ENCODE data around the gene HIPK2. TPM values are rescaled to one million over a fixed set of nuclear protein-coding genes. Genes with fewer than 3 reads are reported as not detected.

Gene HIPK2
- total and polyA plus RNA-seq, 8 donors = 25.1 to 61.8 (median 30.4) TPM

GRCh38 chr7:139822855-139823254 lies 45.1 kb upstream of the HIPK2 start:
- H3K9me3 ChIP-seq = no peaks in the 10 kb centered on the region
- intact Hi-C loops (cut with DNase I) = no loop called here
- no peak overlapping the region for H3K4me3 ChIP-seq
- ATAC-seq (no peak), DNase-seq (no peak)
- H3K27me3 ChIP-seq = no peaks in the 10 kb centered on the region
- TF ChIP-seq, protein P1, sequence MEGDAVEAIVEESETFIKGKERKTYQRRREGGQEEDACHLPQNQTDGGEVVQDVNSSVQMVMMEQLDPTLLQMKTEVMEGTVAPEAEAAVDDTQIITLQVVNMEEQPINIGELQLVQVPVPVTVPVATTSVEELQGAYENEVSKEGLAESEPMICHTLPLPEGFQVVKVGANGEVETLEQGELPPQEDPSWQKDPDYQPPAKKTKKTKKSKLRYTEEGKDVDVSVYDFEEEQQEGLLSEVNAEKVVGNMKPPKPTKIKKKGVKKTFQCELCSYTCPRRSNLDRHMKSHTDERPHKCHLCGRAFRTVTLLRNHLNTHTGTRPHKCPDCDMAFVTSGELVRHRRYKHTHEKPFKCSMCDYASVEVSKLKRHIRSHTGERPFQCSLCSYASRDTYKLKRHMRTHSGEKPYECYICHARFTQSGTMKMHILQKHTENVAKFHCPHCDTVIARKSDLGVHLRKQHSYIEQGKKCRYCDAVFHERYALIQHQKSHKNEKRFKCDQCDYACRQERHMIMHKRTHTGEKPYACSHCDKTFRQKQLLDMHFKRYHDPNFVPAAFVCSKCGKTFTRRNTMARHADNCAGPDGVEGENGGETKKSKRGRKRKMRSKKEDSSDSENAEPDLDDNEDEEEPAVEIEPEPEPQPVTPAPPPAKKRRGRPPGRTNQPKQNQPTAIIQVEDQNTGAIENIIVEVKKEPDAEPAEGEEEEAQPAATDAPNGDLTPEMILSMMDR (IDR thresholded peaks at IDR 0.05) = no peak
- H3K27ac ChIP-seq = no peak overlapping the region
- peaks cover 0 to 4% of the 10 kb centered on the region in 2 donors for H3K4me1 ChIP-seq
- H3K36me3 ChIP-seq = no peaks in the 10 kb centered on the region

DNA sequence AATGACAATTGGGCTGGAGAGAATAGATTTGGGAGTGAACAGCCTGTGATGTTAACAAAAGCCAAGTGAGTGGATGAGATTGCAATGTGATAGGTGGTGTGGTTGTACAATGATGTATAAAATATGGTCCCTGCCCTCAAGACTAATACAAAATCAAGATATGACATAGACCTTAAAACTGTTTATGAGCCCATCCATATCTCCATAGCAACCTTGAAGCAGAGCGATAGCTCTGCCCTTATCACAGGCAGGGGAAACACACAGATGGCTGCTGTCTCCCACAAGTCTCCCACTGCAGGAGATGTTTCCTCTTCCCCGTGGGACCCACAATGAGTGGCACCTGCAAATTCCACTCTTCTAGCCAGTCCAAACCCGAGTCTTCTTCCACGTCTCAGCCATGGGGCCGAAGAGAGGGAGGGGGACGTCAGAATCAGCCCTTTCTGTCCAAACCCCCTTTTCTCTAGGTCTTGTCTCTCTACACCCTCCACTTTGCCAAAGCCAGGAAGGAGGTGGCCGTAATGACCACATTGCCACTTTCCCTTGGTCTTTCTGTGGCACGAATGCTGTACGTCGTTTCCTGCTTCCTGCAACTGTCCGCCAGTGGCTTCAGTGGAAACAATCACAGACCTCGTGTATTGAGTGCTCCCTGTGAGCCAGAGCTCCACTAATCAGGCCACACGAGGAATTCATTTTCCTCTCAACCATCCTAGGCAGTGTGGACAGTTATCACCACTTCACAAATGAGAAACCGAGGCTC lies 43.7 kb upstream of the HIPK2 start:
- peaks cover 0 to 4% of the 10 kb centered on the region in 2 donors for H3K4me1 ChIP-seq
- H3K36me3 ChIP-seq = no peaks in the 10 kb centered on the region
- H3K27ac ChIP-seq = no peak overlapping the region
- no peaks in the 10 kb centered on the region for H3K27me3 ChIP-seq
- intact Hi-C loops (cut with DNase I) = no loop called here
- ATAC-seq (no peak), DNase-seq (peak in 1 of 4 donors; percentile 38)
- H3K4me3 ChIP-seq = no peak overlapping the region
- TF ChIP-seq, protein P1 (IDR thresholded peaks at IDR 0.05) = no peak
- no peaks in the 10 kb centered on the region for H3K9me3 ChIP-seq

GRCh38 chr7:139820089-139820488 lies 42.3 kb upstream of the HIPK2 start:
- Histone ChIP-seq H3K4me1 (peaks cover 0 to 4% of the 10 kb centered on the region in 2 donors), H3K27me3 (no peaks in the 10 kb centered on the region), H3K36me3 (no peaks in the 10 kb centered on the region), H3K9me3 (peaks cover 0 to 4% of the 10 kb centered on the region in 2 donors), H3K27ac (no peak overlapping the region), H3K4me3 (no peak overlapping the region)
- ATAC-seq (peak; percentile 22), DNase-seq (no peak)
- intact Hi-C loops (cut with DNase I) = no loop called here
- TF ChIP-seq, protein P1 (IDR thresholded peaks at IDR 0.05) = no peak

DNA sequence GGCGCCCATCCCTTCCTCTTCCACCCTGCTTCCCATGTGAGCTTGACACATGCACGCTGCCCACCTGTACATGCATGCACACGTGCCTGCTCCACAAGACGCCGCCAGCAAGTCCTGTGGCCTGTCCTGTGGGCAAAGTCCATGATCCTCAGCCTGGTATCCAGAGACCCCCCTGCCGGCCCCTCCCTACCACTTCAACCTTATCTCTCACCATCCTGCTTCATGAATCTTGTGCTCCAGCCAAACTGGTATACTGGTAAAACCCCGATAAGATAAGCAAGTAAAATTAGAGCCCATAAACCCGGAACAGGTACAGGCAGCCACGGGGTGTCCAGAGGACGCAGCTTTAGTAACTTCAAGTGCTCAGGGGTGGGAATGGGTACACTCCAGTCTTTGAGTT lies 39.5 kb upstream of the HIPK2 start:
- no peak overlapping the region for H3K4me3 ChIP-seq
- H3K27me3 ChIP-seq = no peaks in the 10 kb centered on the region
- DNase-seq (no peak), ATAC-seq (no peak)
- TF ChIP-seq, protein P1 (IDR thresholded peaks at IDR 0.05) = no peak
- H3K36me3 ChIP-seq = no peaks in the 10 kb centered on the region
- H3K27ac ChIP-seq = no peak overlapping the region
- intact Hi-C loops (cut with DNase I) = no loop called here
- H3K9me3 ChIP-seq = peaks cover 0 to 4% of the 10 kb centered on the region in 2 donors
- peaks cover 0 to 4% of the 10 kb centered on the region in 2 donors for H3K4me1 ChIP-seq

- no peaks in the 10 kb centered on the region for H3K27me3 ChIP-seq
- TF ChIP-seq, protein P1 (IDR thresholded peaks at IDR 0.05) = no peak
- intact Hi-C loops (cut with DNase I) = no loop called here
These were observed 35.9 kb upstream of the HIPK2 start for GRCh38 chr7:139813689-139814088.

More at GRCh38 chr7:139813689-139814088, 35.9 kb upstream of the HIPK2 start:
- Histone ChIP-seq H3K4me3 (no peak overlapping the region), H3K9me3 (peaks cover 0 to 4% of the 10 kb centered on the region in 2 donors), H3K27ac (no peak overlapping the region), H3K36me3 (no peaks in the 10 kb centered on the region), H3K4me1 (no peaks in the 10 kb centered on the region)
- no peak for DNase-seq
- ATAC-seq = no peak

Data from left lung (tissue), 10 donors.